Neural cell (in vitro differentiated cells): ENCODE results near the gene DNAJB6. TPM values are rescaled to one million over a fixed set of nuclear protein-coding genes. Genes with fewer than 3 reads are reported as not detected.

ENCODE experiments used
- H2AFZ ChIP-seq: fragments of 200-600, 300-800 bp; sonication (generic), shearing (Covaris generic); 2 replicates; pipeline ENCODE4 v1.6.0; 2014; ENCODE audit warnings: low read depth, mild to moderate bottlenecking, antibody characterized with exemption, low read length, moderate library complexity
- H3F3A ChIP-seq: fragments of 200-600 bp; shearing (Covaris generic); 2 replicates; pipeline ENCODE4 v1.6.1; 2016; ENCODE audit warnings: mild to moderate bottlenecking, moderate library complexity, mixed read lengths, antibody characterized with exemption, low read length; ENCODE audit not compliant: insufficient read depth, poor library complexity, severe bottlenecking
- H3K27ac ChIP-seq: fragments of 200-600, 300-800 bp; sonication (generic), shearing (Covaris generic); 2 replicates; pipeline ENCODE4 v1.5.1; 2014; ENCODE audit warnings: mild to moderate bottlenecking, low read length, moderate library complexity
- H3K27me3 ChIP-seq: fragments of 300-800, 200-600 bp; sonication (generic), shearing (Covaris generic); 2 replicates; pipeline ENCODE4 v1.6.0; 2014; ENCODE audit warnings: mild to moderate bottlenecking, low read depth, low read length, moderate library complexity; ENCODE audit not compliant: insufficient read depth
- H3K36me3 ChIP-seq: fragments of 300-800, 200-600 bp; sonication (generic), shearing (Covaris generic); 2 replicates; pipeline ENCODE4 v1.5.1; 2014; ENCODE audit warnings: mild to moderate bottlenecking, antibody characterized with exemption, low read length, moderate library complexity; ENCODE audit not compliant: insufficient read depth
- H3K4me2 ChIP-seq: fragments of 300-800, 200-600 bp; sonication (generic), shearing (Covaris generic); 2 replicates; pipeline ENCODE4 v1.6.0; 2014; ENCODE audit warnings: mild to moderate bottlenecking, low read length
- H3K4me3 ChIP-seq: fragments of 300-800, 200-600 bp; sonication (generic), shearing (Covaris generic); 2 replicates; pipeline ENCODE4 v1.5.1; 2014; ENCODE audit warnings: mild to moderate bottlenecking, low read length, moderate library complexity
- H3K79me2 ChIP-seq: fragments of 200-600 bp; shearing (Covaris generic); replicated peaks from 2 replicates; pipeline ENCODE4 v1.6.0; 2014; ENCODE audit warnings: mild to moderate bottlenecking, low read length, moderate library complexity; ENCODE audit not compliant: insufficient read depth
- H3K9ac ChIP-seq: fragments of 300-800, 200-600 bp; sonication (generic), shearing (Covaris generic); 2 replicates; pipeline ENCODE4 v1.6.1; 2016; ENCODE audit warnings: mild to moderate bottlenecking, low read length, mixed read lengths
- H3K9me2 ChIP-seq: fragments of 200-600 bp; shearing (Covaris generic); 2 replicates; pipeline ENCODE4 v1.6.1; 2016; ENCODE audit warnings: mild to moderate bottlenecking, low read length, mixed read lengths; ENCODE audit not compliant: insufficient read depth
- H3K9me3 ChIP-seq: fragments of 200-600, 300-800 bp; sonication (generic), shearing (Covaris generic); 2 replicates; pipeline ENCODE4 v1.6.1; 2016; ENCODE audit warnings: mild to moderate bottlenecking, mixed run types, low read length, moderate library complexity, mixed read lengths
- H4K20me1 ChIP-seq: fragments of 200-600 bp; shearing (Covaris generic); 2 replicates; pipeline ENCODE4 v1.6.1; 2016; ENCODE audit warnings: mild to moderate bottlenecking, mixed run types; ENCODE audit not compliant: insufficient read depth
- EP300 ChIP-seq: fragments of 450-650 bp; conservative IDR thresholded peaks from 2 replicates; pipeline ENCODE4 v1.6.1; 2014; ENCODE audit warnings: antibody characterized with exemption, mild to moderate bottlenecking, moderate library complexity; ENCODE audit not compliant: poor library complexity, severe bottlenecking
- EZH2 ChIP-seq: fragments of 200-600, 300-800 bp; shearing (Covaris generic), sonication (generic); IDR thresholded peaks from 2 replicates; pipeline ENCODE4 v1.6.1; 2014; ENCODE audit warnings: antibody characterized with exemption, low read length, borderline replicate concordance, mild to moderate bottlenecking; ENCODE audit not compliant: insufficient read depth, poor library complexity, severe bottlenecking
- MXI1 ChIP-seq: fragments of 450-650 bp; conservative IDR thresholded peaks from 2 replicates; pipeline ENCODE4 v1.6.1; 2014; ENCODE audit warnings: antibody characterized with exemption, mild to moderate bottlenecking; ENCODE audit not compliant: poor library complexity, severe bottlenecking
- POLR2AphosphoS5 ChIP-seq: IDR thresholded peaks from 2 replicates; pipeline ENCODE4 v1.6.1; 2012
- RAD21 ChIP-seq: fragments of 450-650 bp; conservative IDR thresholded peaks from 2 replicates; pipeline ENCODE4 v1.6.1; 2014; ENCODE audit warnings: antibody characterized with exemption, mild to moderate bottlenecking, moderate library complexity
- SMC3 ChIP-seq: fragments of 450-650 bp; conservative IDR thresholded peaks from 2 replicates; pipeline ENCODE4 v1.6.1; 2014; ENCODE audit warnings: antibody characterized with exemption, mild to moderate bottlenecking, moderate library complexity; ENCODE audit not compliant: poor library complexity
- TAF1 ChIP-seq: IDR thresholded peaks from 2 replicates; pipeline ENCODE4 v1.6.1; 2012; ENCODE audit warnings: low read depth
- polyA plus RNA-seq: library from polyadenylated mRNA; depleted of rRNA; stranded (reverse); fragments of >200 nt; gene quantifications from 2 replicates; pipeline ENCODE4 v1.2.3, GENCODE V29; 2014
- TF ChIP-seq, protein P1 (sequence below): IDR thresholded peaks from 2 replicates; pipeline ENCODE4 v1.6.1; 2012; ENCODE audit warnings: borderline replicate concordance
- TF ChIP-seq, protein P2 (sequence below): fragments of 450-650 bp; IDR thresholded peaks from 2 replicates; pipeline ENCODE4 v1.5.1; 2014; ENCODE audit warnings: antibody characterized with exemption, mild to moderate bottlenecking, moderate library complexity; ENCODE audit not compliant: poor library complexity, severe bottlenecking

The DNAJB6 gene
- polyA plus RNA-seq, 1 donor from 2014 or later, result 427 TPM

DNA sequence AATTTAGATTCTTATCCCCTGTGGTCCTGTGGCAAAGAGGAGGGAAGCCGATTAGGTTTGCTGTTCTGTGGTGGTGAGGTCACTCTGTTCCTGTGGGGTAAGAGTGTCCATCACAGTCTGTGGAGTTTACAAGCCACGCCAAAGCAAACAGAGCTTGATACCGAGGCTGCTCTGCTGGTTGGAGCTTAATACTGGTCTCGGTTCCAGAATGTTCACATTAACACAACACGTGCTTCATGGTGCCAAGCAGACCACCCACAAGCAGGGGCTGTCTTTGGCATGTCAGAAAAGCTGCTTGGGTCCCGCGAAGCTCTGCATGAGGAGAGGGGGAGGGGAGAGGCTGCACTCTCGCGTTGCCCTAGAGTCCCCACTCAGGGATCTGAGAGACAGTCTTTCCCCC lies 47.5 kb downstream of the DNAJB6 start:
- Histone ChIP-seq H4K20me1 (no peaks in the 10 kb centered on the region), H2AFZ (no peak overlapping the region), H3K27me3 (no peaks in the 10 kb centered on the region), H3K9me2 (no peaks in the 10 kb centered on the region), H3K36me3 (no peaks in the 10 kb centered on the region), H3K9ac (no peak overlapping the region), H3K27ac (no peak overlapping the region), H3K79me2 (peaks cover 25% of the 10 kb centered on the region), H3F3A (no peaks in the 10 kb centered on the region), H3K4me2 (no peak overlapping the region), H3K4me3 (no peak overlapping the region), H3K9me3 (no peaks in the 10 kb centered on the region)
- TF ChIP-seq TAF1, result no peak
- TF ChIP-seq, protein P1, sequence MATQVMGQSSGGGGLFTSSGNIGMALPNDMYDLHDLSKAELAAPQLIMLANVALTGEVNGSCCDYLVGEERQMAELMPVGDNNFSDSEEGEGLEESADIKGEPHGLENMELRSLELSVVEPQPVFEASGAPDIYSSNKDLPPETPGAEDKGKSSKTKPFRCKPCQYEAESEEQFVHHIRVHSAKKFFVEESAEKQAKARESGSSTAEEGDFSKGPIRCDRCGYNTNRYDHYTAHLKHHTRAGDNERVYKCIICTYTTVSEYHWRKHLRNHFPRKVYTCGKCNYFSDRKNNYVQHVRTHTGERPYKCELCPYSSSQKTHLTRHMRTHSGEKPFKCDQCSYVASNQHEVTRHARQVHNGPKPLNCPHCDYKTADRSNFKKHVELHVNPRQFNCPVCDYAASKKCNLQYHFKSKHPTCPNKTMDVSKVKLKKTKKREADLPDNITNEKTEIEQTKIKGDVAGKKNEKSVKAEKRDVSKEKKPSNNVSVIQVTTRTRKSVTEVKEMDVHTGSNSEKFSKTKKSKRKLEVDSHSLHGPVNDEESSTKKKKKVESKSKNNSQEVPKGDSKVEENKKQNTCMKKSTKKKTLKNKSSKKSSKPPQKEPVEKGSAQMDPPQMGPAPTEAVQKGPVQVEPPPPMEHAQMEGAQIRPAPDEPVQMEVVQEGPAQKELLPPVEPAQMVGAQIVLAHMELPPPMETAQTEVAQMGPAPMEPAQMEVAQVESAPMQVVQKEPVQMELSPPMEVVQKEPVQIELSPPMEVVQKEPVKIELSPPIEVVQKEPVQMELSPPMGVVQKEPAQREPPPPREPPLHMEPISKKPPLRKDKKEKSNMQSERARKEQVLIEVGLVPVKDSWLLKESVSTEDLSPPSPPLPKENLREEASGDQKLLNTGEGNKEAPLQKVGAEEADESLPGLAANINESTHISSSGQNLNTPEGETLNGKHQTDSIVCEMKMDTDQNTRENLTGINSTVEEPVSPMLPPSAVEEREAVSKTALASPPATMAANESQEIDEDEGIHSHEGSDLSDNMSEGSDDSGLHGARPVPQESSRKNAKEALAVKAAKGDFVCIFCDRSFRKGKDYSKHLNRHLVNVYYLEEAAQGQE, result no peak
- TF ChIP-seq, protein P2, sequence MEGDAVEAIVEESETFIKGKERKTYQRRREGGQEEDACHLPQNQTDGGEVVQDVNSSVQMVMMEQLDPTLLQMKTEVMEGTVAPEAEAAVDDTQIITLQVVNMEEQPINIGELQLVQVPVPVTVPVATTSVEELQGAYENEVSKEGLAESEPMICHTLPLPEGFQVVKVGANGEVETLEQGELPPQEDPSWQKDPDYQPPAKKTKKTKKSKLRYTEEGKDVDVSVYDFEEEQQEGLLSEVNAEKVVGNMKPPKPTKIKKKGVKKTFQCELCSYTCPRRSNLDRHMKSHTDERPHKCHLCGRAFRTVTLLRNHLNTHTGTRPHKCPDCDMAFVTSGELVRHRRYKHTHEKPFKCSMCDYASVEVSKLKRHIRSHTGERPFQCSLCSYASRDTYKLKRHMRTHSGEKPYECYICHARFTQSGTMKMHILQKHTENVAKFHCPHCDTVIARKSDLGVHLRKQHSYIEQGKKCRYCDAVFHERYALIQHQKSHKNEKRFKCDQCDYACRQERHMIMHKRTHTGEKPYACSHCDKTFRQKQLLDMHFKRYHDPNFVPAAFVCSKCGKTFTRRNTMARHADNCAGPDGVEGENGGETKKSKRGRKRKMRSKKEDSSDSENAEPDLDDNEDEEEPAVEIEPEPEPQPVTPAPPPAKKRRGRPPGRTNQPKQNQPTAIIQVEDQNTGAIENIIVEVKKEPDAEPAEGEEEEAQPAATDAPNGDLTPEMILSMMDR, result no peak
- TF ChIP-seq SMC3, result no peak
- TF ChIP-seq MXI1, result no peak
- no peak for TF ChIP-seq RAD21
- no peak for TF ChIP-seq EZH2
- no peak for TF ChIP-seq POLR2AphosphoS5
- no peak for TF ChIP-seq EP300

DNA sequence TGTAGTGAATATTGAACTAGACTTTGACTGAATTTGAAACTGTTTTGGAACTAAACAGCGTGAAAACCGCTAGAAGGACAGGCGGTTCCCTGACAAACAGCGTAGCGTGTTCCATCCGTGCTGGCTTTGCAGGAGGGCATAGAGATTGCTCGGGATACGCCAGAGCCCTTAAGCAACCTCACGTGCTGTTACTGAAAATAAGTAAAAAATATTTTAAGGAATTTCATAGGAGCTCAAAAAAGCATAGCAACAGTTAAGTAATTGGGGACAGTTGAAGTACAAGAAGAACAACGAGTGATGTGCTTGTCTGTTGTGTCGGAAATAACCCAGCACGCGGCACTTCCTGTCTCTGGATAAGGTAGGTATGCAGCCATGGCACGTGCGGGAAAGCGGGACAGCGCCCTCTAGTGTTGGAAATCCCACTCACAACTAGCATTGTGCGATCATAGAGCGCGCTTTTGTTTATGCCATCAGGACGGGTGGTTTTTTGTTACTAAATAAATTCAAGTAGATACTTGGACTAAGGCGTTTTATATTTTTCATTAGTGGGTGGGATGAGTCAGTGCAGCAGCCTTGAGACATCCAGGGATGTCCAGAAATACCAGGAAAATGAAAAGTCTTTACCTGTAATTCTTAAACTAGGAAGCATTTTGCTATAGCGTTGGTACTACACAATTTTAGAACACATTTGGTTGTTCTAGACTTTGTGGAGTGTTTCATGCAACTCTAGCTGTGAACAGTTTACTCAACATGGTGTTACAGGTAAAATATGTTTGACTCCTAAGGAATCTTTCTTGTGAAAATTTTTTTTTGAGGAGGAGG lies 50.4 kb downstream of the DNAJB6 start:
- H3K9ac ChIP-seq, result no peak overlapping the region
- H3K9me2 ChIP-seq, result no peaks in the 10 kb centered on the region
- H4K20me1 ChIP-seq, result no peaks in the 10 kb centered on the region
- no peak overlapping the region for H2AFZ ChIP-seq
- H3K27ac ChIP-seq, result no peak overlapping the region
- no peak overlapping the region for H3K4me2 ChIP-seq
- H3K27me3 ChIP-seq, result no peaks in the 10 kb centered on the region
- no peaks in the 10 kb centered on the region for H3F3A ChIP-seq
- TF ChIP-seq, protein P1, result no peak
- TF ChIP-seq TAF1, result no peak
- TF ChIP-seq EZH2, result no peak
- no peak for TF ChIP-seq POLR2AphosphoS5
- no peak for TF ChIP-seq EP300
- peak; percentile 60 for TF ChIP-seq SMC3
- TF ChIP-seq, protein P2, result peak; percentile 69
- peak; percentile 37 for TF ChIP-seq MXI1
- TF ChIP-seq RAD21, result peak; percentile 56
- H3K4me3 ChIP-seq, result no peak overlapping the region
- no peaks in the 10 kb centered on the region for H3K36me3 ChIP-seq
- no peaks in the 10 kb centered on the region for H3K9me3 ChIP-seq
- peaks cover 6% of the 10 kb centered on the region for H3K79me2 ChIP-seq
